ENCODE data around the gene TGM6. TPM values are rescaled to one million over a fixed set of nuclear protein-coding genes. Genes with fewer than 3 reads are reported as not detected.

Gene TGM6
- total RNA-seq, 1 experiment from 2014 or later = not detected

GRCh38 chr20:2374346-2375125 lies 6.2 kb upstream of the TGM6 start:
- Mint-ChIP-seq H3K36me3 (no peaks in the 10 kb centered on the region), H3K4me3 (no peak overlapping the region), H3K27ac (no peak overlapping the region), H3K27me3 (ENCODE audit: low read depth) (peaks cover 3% of the 10 kb centered on the region; the same call in 1 of the 2 replicates), H3K9me3 (no peaks in the 10 kb centered on the region), H3K4me1 (peaks cover 8% of the 10 kb centered on the region)
- no peak for DNase-seq (ENCODE audit: low spot score)
- no peak for ATAC-seq
- ChIA-PET CTCF (interaction anchor here (1.1 to 2.1 kb wide), 2 partner anchors 13 to 167 kb away, joined by 3 to 9 read pairs; no protein-coding TSS in a partner anchor), POLR2A (no interaction called here)
- TF ChIP-seq JAZF1 (CRISPR knock-in tag; IDR thresholded peaks at IDR 0.05) = no peak
- TF ChIP-seq ZNF416 (CRISPR knock-in tag; IDR thresholded peaks at IDR 0.05) = no peak
- no peak for TF ChIP-seq PRRX2 (CRISPR knock-in tag; IDR thresholded peaks at IDR 0.05)
- no peak for TF ChIP-seq ZNF281 (CRISPR knock-in tag; IDR thresholded peaks at IDR 0.05)
- no peak for TF ChIP-seq USF2 (CRISPR knock-in tag; IDR thresholded peaks at IDR 0.05)
- no peak for TF ChIP-seq ZMAT4 (CRISPR knock-in tag; IDR thresholded peaks at IDR 0.05)
- TF ChIP-seq SP1 (CRISPR knock-in tag; conservative IDR thresholded peaks at IDR 0.05) = no peak

GRCh38 chr20:2378893-2379292 lies 1.8 kb upstream of the TGM6 start:
- no peaks in the 10 kb centered on the region for H3K27me3 Mint-ChIP-seq (ENCODE audit: low read depth)
- H3K36me3 Mint-ChIP-seq = no peaks in the 10 kb centered on the region
- no peak overlapping the region for H3K27ac Mint-ChIP-seq
- CTCF ChIA-PET = interaction anchor here (1.1 to 2.2 kb wide), 4 partner anchors 8 to 206 kb away, joined by 4 to 11 read pairs (median 10); no protein-coding TSS in a partner anchor
- DNase-seq (ENCODE audit: low spot score) (no peak), ATAC-seq (no peak)
- H3K9me3 Mint-ChIP-seq = 0 out of 2 replicates have a peak, but pooled peaks cover 4% of the 10 kb centered on the region
- peaks cover 23% of the 10 kb centered on the region for H3K4me1 Mint-ChIP-seq
- POLR2A ChIA-PET = interaction anchor here (0.7 kb wide), 1 partner anchor 1998 kb away, joined by 3 read pairs; the partner anchor contains the start of gene TRIB3
- no peak overlapping the region for H3K4me3 Mint-ChIP-seq
- TF ChIP-seq SP1 (CRISPR knock-in tag; conservative IDR thresholded peaks at IDR 0.05) = no peak
- no peak for TF ChIP-seq E2F4 (CRISPR knock-in tag; IDR thresholded peaks at IDR 0.05; ENCODE audit: borderline replicate concordance, low read depth)
- no peak for TF ChIP-seq ZNF121 (CRISPR knock-in tag; IDR thresholded peaks at IDR 0.05)
- no peak for TF ChIP-seq CDX4 (CRISPR knock-in tag; IDR thresholded peaks at IDR 0.05; ENCODE audit: borderline replicate concordance)
- no peak for TF ChIP-seq MXD4 (CRISPR knock-in tag; IDR thresholded peaks at IDR 0.05; ENCODE audit: borderline replicate concordance)
- TF ChIP-seq GABPB1 (CRISPR knock-in tag; IDR thresholded peaks at IDR 0.05) = no peak
- TF ChIP-seq ARID4B (CRISPR knock-in tag; IDR thresholded peaks at IDR 0.05; ENCODE audit: borderline replicate concordance) = no peak
- no peak for TF ChIP-seq ZNF416 (CRISPR knock-in tag; IDR thresholded peaks at IDR 0.05)
- TF ChIP-seq NR3C1 (CRISPR knock-in tag; conservative IDR thresholded peaks at IDR 0.05; ENCODE audit: low read depth) = no peak
- TF ChIP-seq ZMAT4 (CRISPR knock-in tag; IDR thresholded peaks at IDR 0.05) = no peak
- no peak for TF ChIP-seq SOX15 (CRISPR knock-in tag; IDR thresholded peaks at IDR 0.05)
- TF ChIP-seq NR1H2 (CRISPR knock-in tag; IDR thresholded peaks at IDR 0.05) = no peak
- TF ChIP-seq FOXJ3 (CRISPR knock-in tag; IDR thresholded peaks at IDR 0.05; ENCODE audit: borderline replicate concordance) = no peak

Measured in WTC11 (cell line).